B cell (primary cell): ENCODE results near the gene TLCD3B. TPM values are rescaled to one million over a fixed set of nuclear protein-coding genes. Genes with fewer than 3 reads are reported as not detected.

ENCODE experiments used
- ATAC-seq: fragments of 200-7000 bp; cut with Tn5 transposase; one replicate; pipeline ENCODE4 v1.10.0; 2021; ENCODE audit warnings: low read depth, mild to moderate bottlenecking, moderate number of reproducible peaks, moderate library complexity
- CTCF ChIA-PET: fragments of 350-600 bp; sonication (Branson Sonifier 250); formaldehyde crosslinking; loops from one replicate; lab custom pipeline; 2021; ENCODE audit warnings: antibody characterized with exemption, inconsistent platforms; lab: Charles Lee
- POLR2A ChIA-PET: fragments of 350-600 bp; sonication (Branson Sonifier 250); formaldehyde crosslinking; loops from one replicate; lab custom pipeline; 2021; ENCODE audit warnings: antibody characterized with exemption; lab: Charles Lee
- DNase-seq: peaks from one replicate; pipeline ENCODE4 v3.0.0; 2013
- H2AFZ ChIP-seq: 2 replicates; pipeline ENCODE4 v1.6.1; 2012; ENCODE audit warnings: mild to moderate bottlenecking, low read depth, low read length; ENCODE audit not compliant: insufficient read depth, poor library complexity, severe bottlenecking
- H3K27ac ChIP-seq, 2 donors: 1 replicate in 1 of 2; 2 replicates in 1 of 2; pipeline ENCODE4 v1.5.1; 2012 to 2013; ENCODE audit warnings: low read length in 2 of 2, mild to moderate bottlenecking in 2 of 2, moderate library complexity in 1 of 2
- H3K27me3 ChIP-seq, 4 experiments: fragments of 200-600 bp in 1 of 4; sonication (generic) in 1 of 4; replicated peaks in 1 of 4; 1 replicate in 2 of 4; 2 replicates in 2 of 4; pipeline versions ENCODE4 v1.6.1 to v1.7.0; 2013 to 2016; ENCODE audit warnings: low read length in 3 of 4, mild to moderate bottlenecking in 2 of 4, mixed read lengths in 1 of 4, moderate library complexity in 1 of 4; ENCODE audit not compliant: insufficient read depth in 4 of 4, control insufficient read depth in 3 of 4; ENCODE audit errors: control extremely low read depth in 1 of 4
- H3K36me3 ChIP-seq, 2 experiments: replicated peaks in 1 of 2; 1 replicate in 1 of 2; 2 replicates in 1 of 2; pipeline versions ENCODE4 v1.6.1 to v1.7.1; 2013; ENCODE audit warnings: low read length in 1 of 2; ENCODE audit not compliant: insufficient read depth in 2 of 2, control insufficient read depth in 1 of 2; ENCODE audit errors: control extremely low read depth in 1 of 2, extremely low read depth in 1 of 2
- H3K4me1 ChIP-seq, 2 donors: fragments of 200-600 bp in 1 of 2; sonication (generic) in 1 of 2; 1 replicate in 1 of 2; 2 replicates in 1 of 2; pipeline versions ENCODE4 v1.5.1 to v1.6.1; 2013 to 2017; ENCODE audit warnings: low read length in 2 of 2; ENCODE audit not compliant: control insufficient read depth in 2 of 2, insufficient read depth in 2 of 2
- H3K4me2 ChIP-seq: replicated peaks from 2 replicates; pipeline ENCODE3; 2012; ENCODE audit warnings: mild to moderate bottlenecking, low read depth, low read length; ENCODE audit not compliant: poor library complexity, severe bottlenecking
- H3K4me3 ChIP-seq, 5 experiments: fragments of 200-600 bp in 1 of 5; sonication (generic) in 1 of 5; 1 replicate in 3 of 5; 2 replicates in 2 of 5; pipeline versions ENCODE4 v1.5.1 to v1.7.0; 2011 to 2016; ENCODE audit warnings: low read length in 4 of 5, mild to moderate bottlenecking in 4 of 5, low read depth in 2 of 5, control low read depth in 1 of 5, moderate library complexity in 1 of 5; ENCODE audit not compliant: insufficient read depth in 1 of 5; ENCODE audit errors: control extremely low read depth in 1 of 5, extremely low read depth in 1 of 5
- H3K79me2 ChIP-seq: fragments of 200-600 bp; sonication (generic); one replicate; pipeline ENCODE4 v1.6.0; 2016; ENCODE audit warnings: low read length; ENCODE audit not compliant: control insufficient read depth, insufficient read depth
- H3K9ac ChIP-seq: fragments of 200-600 bp; sonication (generic); 2 replicates; pipeline ENCODE4 v1.6.1; 2017; ENCODE audit warnings: mild to moderate bottlenecking, low read length, moderate library complexity
- H3K9me3 ChIP-seq, 3 donors: one replicate each; pipeline versions ENCODE4 v1.6.1 to v1.7.1; 2013; ENCODE audit warnings: low read length in 2 of 3; ENCODE audit not compliant: control insufficient read depth in 2 of 3, insufficient read depth in 1 of 3; ENCODE audit errors: control extremely low read depth in 1 of 3
- H4K20me1 ChIP-seq: 2 replicates; pipeline ENCODE4 v1.6.0; 2012; ENCODE audit warnings: mild to moderate bottlenecking, low read length; ENCODE audit not compliant: insufficient read depth, control insufficient read depth, poor library complexity, severe bottlenecking
- H3K27ac Mint-ChIP-seq: one replicate; pipeline ENCODE4 v1.8.0; 2021; ENCODE audit warnings: mixed read lengths
- H3K27me3 Mint-ChIP-seq: one replicate; pipeline ENCODE4 v1.8.0; 2021; ENCODE audit warnings: mixed read lengths
- H3K4me1 Mint-ChIP-seq: one replicate; pipeline ENCODE4 v1.8.0; 2021; ENCODE audit warnings: mixed read lengths
- H3K4me3 Mint-ChIP-seq: one replicate; pipeline ENCODE4 v1.8.0; 2021; ENCODE audit warnings: mixed read lengths
- H3K9me3 Mint-ChIP-seq: one replicate; pipeline ENCODE4 v1.8.0; 2022; ENCODE audit warnings: mixed read lengths; ENCODE audit not compliant: insufficient read depth
- EZH2 ChIP-seq: IDR thresholded peaks from 2 replicates; pipeline ENCODE4 v1.6.1; 2012; ENCODE audit warnings: borderline replicate concordance, low read depth, mild to moderate bottlenecking, moderate library complexity, low read length; ENCODE audit not compliant: insufficient read depth, poor library complexity, severe bottlenecking
- WGBS: methylation state at CpG from one replicate; pipeline ENCODE4 v1.1.5; 2013; ENCODE audit warnings: missing lambda C conversion rate; ENCODE audit not compliant: insufficient coverage; 5-methylcytosine and 5-hydroxymethylcytosine counted together
- intact Hi-C: fragments of 100-400 bp; cut with micrococcal nuclease; formaldehyde crosslinking; loops from one replicate; pipeline ENCODE4 v1.10.0; 2022
- polyA minus RNA-seq: library from RNA; depleted of rRNA, polyadenylated mRNA; stranded (reverse); fragments of >200 nt; gene quantifications from 2 replicates; pipeline ENCODE4 v1.2.3, GENCODE V29; 2012
- polyA plus RNA-seq: library from polyadenylated mRNA; depleted of rRNA; stranded (reverse); fragments of >200 nt; gene quantifications from 2 replicates; pipeline ENCODE4 v1.2.3, GENCODE V29; 2012
- total RNA-seq, 2 donors: library from RNA; stranded (reverse); fragments of 120-200 nt in 1 of 2; gene quantifications; 1 replicate in 1 of 2; 2 replicates in 1 of 2; pipeline versions ENCODE4 v1.2.3 to v1.2.4, GENCODE V29; 2013 to 2022
- TF ChIP-seq, protein P1 (sequence below): fragments of 200-600 bp; IDR thresholded peaks from one replicate; pipeline ENCODE4 v1.8.0; 2022; ENCODE audit warnings: antibody characterized with exemption, mild to moderate bottlenecking

TLCD3B gene
- total RNA-seq (not detected in 2 replicates), polyA plus RNA-seq (not detected in 2 replicates), polyA minus RNA-seq (not detected in 2 replicates)
- not detected for total RNA-seq (2013)

- no peak within 1 kb of the TSS for H3K9ac ChIP-seq
- WGBS = under 1% methylated on average over 19 of the region's 27 CpGs
- H3K36me3 ChIP-seq = no peaks in the 10 kb centered on the region
- peak within 1 kb of the TSS; percentile 56 for H3K4me2 ChIP-seq
- Mint-ChIP-seq H3K4me3 (peak within 1 kb of the TSS; percentile 49), H3K27me3 (peaks cover 60% of the 10 kb centered on the region), H3K27ac (no peak within 1 kb of the TSS), H3K9me3 (no peaks in the 10 kb centered on the region), H3K4me1 (peaks cover 10% of the 10 kb centered on the region)
- H3K79me2 ChIP-seq = no peaks in the 10 kb centered on the region
- DNase-seq (no peak), ATAC-seq (peak; percentile 31)
- H3K27ac ChIP-seq = no peak within 1 kb of the TSS
- peaks cover 0 to 61% (median 29%) of the 10 kb centered on the region in 4 experiments for H3K27me3 ChIP-seq
- CTCF ChIA-PET = interaction anchor here (1.0 to 3.3 kb wide), 7 partner anchors 9 to 339 kb away, joined by 3 to 18 read pairs (median 5); no protein-coding TSS in a partner anchor
- no peak within 1 kb of the TSS for H3K4me3 ChIP-seq
- intact Hi-C loops = no loop called here
- peaks cover 10 to 21% of the 10 kb centered on the region in 2 donors for H3K4me1 ChIP-seq
- TF ChIP-seq, protein P1, sequence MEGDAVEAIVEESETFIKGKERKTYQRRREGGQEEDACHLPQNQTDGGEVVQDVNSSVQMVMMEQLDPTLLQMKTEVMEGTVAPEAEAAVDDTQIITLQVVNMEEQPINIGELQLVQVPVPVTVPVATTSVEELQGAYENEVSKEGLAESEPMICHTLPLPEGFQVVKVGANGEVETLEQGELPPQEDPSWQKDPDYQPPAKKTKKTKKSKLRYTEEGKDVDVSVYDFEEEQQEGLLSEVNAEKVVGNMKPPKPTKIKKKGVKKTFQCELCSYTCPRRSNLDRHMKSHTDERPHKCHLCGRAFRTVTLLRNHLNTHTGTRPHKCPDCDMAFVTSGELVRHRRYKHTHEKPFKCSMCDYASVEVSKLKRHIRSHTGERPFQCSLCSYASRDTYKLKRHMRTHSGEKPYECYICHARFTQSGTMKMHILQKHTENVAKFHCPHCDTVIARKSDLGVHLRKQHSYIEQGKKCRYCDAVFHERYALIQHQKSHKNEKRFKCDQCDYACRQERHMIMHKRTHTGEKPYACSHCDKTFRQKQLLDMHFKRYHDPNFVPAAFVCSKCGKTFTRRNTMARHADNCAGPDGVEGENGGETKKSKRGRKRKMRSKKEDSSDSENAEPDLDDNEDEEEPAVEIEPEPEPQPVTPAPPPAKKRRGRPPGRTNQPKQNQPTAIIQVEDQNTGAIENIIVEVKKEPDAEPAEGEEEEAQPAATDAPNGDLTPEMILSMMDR = no peak
- TF ChIP-seq EZH2 = no peak
- no peak within 1 kb of the TSS for H2AFZ ChIP-seq
- H3K9me3 ChIP-seq = peaks cover 0 to 15% (median 0%) of the 10 kb centered on the region in 3 donors
- POLR2A ChIA-PET = interaction anchor here (0.5 kb wide), 1 partner anchor 241 kb away, joined by 3 read pairs; the partner anchor contains the start of gene KIF22
- H4K20me1 ChIP-seq = no peaks in the 10 kb centered on the region
Observed at GRCh38 chr16:30030841-30031413, at the start of gene TLCD3B. TSS of gene TLCD3B (minus strand) at chr16:30031271. CDS start at chr16:30030527, 744 bp downstream.

GRCh38 chr16:30079480-30079879 is 48.4 kb upstream of the TLCD3B start:
- no peak overlapping the region for H3K27ac ChIP-seq
- H4K20me1 ChIP-seq = peaks cover 42% of the 10 kb centered on the region
- no peak overlapping the region for H3K4me3 ChIP-seq
- ChIA-PET CTCF (interaction anchor here (0.8 to 3.7 kb wide), 3 partner anchors 12 to 14 kb away, joined by 4 to 19 read pairs (median 5); partner anchors contain the start of genes ALDOA and TBX6), POLR2A (no interaction called here)
- H3K27me3 ChIP-seq = no peaks in the 10 kb centered on the region
- intact Hi-C loops = no loop called here
- ATAC-seq (no peak), DNase-seq (no peak)
- Mint-ChIP-seq H3K9me3 (no peaks in the 10 kb centered on the region), H3K4me3 (no peak overlapping the region), H3K27me3 (no peaks in the 10 kb centered on the region), H3K27ac (no peak overlapping the region), H3K4me1 (peaks cover 31% of the 10 kb centered on the region)
- no peaks in the 10 kb centered on the region for H3K9me3 ChIP-seq
- H3K36me3 ChIP-seq = peaks cover 0 to 67% of the 10 kb centered on the region in 2 experiments
- TF ChIP-seq, protein P1 = no peak
- TF ChIP-seq EZH2 = no peak
- 100% methylated on average over 6 of the region's 7 CpGs for WGBS
- no peak overlapping the region for H2AFZ ChIP-seq
- H3K79me2 ChIP-seq = peaks cover 51% of the 10 kb centered on the region
- H3K9ac ChIP-seq = no peak overlapping the region
- no peak overlapping the region for H3K4me2 ChIP-seq
- H3K4me1 ChIP-seq = peaks cover 14 to 25% of the 10 kb centered on the region in 2 donors
